Testis (tissue), 3 donors: ENCODE results near the gene HEBP2. TPM values are rescaled to one million over a fixed set of nuclear protein-coding genes. Genes with fewer than 3 reads are reported as not detected.

Experiments used
- DNase-seq: peaks from one replicate; pipeline ENCODE4 v3.0.0-alpha.2; 2019
- H3K27ac ChIP-seq, 2 donors: fragments of 200-600 bp; sonication (generic); one replicate each; pipeline ENCODE4 v1.5.1; 2019
- H3K27me3 ChIP-seq: fragments of 200-600 bp; sonication (generic); one replicate; pipeline ENCODE4 v1.5.1; 2019
- H3K36me3 ChIP-seq: fragments of 200-600 bp; sonication (generic); one replicate; pipeline ENCODE4 v1.5.1; 2017; ENCODE audit warnings: low read depth; ENCODE audit errors: missing control alignments
- H3K4me1 ChIP-seq: fragments of 200-600 bp; sonication (generic); one replicate; pipeline ENCODE4 v1.5.1; 2019
- H3K4me3 ChIP-seq, 2 donors: fragments of 200-600 bp; sonication (generic); one replicate each; pipeline ENCODE4 v1.5.1; 2017 to 2019
- H3K9me3 ChIP-seq: fragments of 200-600 bp; sonication (generic); one replicate; pipeline ENCODE4 v1.5.1; 2017
- POLR2A ChIP-seq: fragments of 450-650 bp; IDR thresholded peaks from one replicate; pipeline ENCODE4 v1.6.1; 2017; ENCODE audit warnings: antibody characterized with exemption, mild to moderate bottlenecking, moderate library complexity
- WGBS, 2 donors: methylation state at CpG; one replicate each; pipeline ENCODE4 v1.1.5; 2018; 5-methylcytosine and 5-hydroxymethylcytosine counted together
- intact Hi-C: fragments of 100-400 bp; cut with DNase I; formaldehyde crosslinking; loops from one replicate; pipeline ENCODE4 v1.15.1; 2023; ENCODE audit warnings: low total_unique reads
- polyA plus RNA-seq: library from polyadenylated mRNA; stranded (reverse); fragments of 350-450 nt; fragmentation: Illumina TruSeq; extraction: RNeasy Lipid Tissue Mini Kit (QIAGEN cat#74804); gene quantifications from one replicate; pipeline ENCODE4 v1.2.3, GENCODE V29; 2014; ENCODE audit warnings: low read depth, low replicate concordance; ENCODE audit not compliant: insufficient read depth
- total RNA-seq, 2 donors: library from RNA; depleted of rRNA; stranded (reverse); fragments of >200 nt; gene quantifications; one replicate each; pipeline ENCODE4 v1.2.3, GENCODE V29; 2016
- TF ChIP-seq, protein P1 (sequence below), 3 experiments: fragments of 450-650 bp in 2 of 3; fragments of 200-600 bp in 1 of 3; sonication (generic) in 1 of 3; IDR thresholded peaks; one replicate each; pipeline ENCODE4 v1.5.1; 2016 to 2019; ENCODE audit warnings: antibody characterized with exemption in 3 of 3, mild to moderate bottlenecking in 2 of 3, moderate library complexity in 1 of 3

The HEBP2 gene
- total and polyA plus RNA-seq, 3 donors from 2014 or later = 11.4 to 16.9 (median 12.8) TPM

DNA sequence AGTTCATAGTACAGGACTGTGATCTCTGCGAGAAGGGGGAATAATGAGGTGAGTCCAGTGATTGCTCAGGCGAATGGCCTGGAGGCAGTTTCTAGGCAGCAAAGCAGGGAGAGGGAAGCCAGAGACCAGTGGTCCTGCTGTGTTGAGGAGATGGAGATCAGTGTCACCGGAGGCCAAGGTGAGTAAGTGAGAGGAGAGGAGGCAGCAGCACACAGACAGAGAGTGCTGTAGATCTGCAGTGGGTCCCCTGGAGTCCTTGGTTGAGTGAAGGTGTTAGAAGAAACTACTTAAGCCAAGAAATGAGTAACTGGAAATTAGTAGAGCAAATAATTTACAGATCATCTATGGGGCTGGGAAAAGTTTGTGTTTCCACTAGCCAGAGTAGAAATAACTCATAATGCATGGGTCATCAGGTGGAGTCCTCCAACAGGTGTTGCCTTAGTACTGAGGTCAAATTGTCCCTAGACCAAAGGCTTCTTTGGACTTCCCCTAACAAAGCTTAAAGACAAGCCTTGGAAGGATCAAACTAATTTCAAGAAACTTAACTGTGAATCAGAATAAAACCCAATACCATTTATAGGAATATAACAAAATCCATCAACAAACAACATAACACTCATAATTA, 13.6 kb downstream of the HEBP2 start:
- intact Hi-C loops = no loop called here
- Histone ChIP-seq H3K4me3 (no peak overlapping the region), H3K9me3 (no peaks in the 10 kb centered on the region), H3K4me1 (no peaks in the 10 kb centered on the region), H3K27ac (no peak overlapping the region), H3K36me3 (no peaks in the 10 kb centered on the region), H3K27me3 (no peaks in the 10 kb centered on the region)
- no peak for TF ChIP-seq POLR2A
- TF ChIP-seq, protein P1, sequence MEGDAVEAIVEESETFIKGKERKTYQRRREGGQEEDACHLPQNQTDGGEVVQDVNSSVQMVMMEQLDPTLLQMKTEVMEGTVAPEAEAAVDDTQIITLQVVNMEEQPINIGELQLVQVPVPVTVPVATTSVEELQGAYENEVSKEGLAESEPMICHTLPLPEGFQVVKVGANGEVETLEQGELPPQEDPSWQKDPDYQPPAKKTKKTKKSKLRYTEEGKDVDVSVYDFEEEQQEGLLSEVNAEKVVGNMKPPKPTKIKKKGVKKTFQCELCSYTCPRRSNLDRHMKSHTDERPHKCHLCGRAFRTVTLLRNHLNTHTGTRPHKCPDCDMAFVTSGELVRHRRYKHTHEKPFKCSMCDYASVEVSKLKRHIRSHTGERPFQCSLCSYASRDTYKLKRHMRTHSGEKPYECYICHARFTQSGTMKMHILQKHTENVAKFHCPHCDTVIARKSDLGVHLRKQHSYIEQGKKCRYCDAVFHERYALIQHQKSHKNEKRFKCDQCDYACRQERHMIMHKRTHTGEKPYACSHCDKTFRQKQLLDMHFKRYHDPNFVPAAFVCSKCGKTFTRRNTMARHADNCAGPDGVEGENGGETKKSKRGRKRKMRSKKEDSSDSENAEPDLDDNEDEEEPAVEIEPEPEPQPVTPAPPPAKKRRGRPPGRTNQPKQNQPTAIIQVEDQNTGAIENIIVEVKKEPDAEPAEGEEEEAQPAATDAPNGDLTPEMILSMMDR (IDR thresholded peaks at IDR 0.05) = no peak
- 93% methylated on average over 3 of the region's 3 CpGs for WGBS, 2 donors
- DNase-seq = no peak

DNA sequence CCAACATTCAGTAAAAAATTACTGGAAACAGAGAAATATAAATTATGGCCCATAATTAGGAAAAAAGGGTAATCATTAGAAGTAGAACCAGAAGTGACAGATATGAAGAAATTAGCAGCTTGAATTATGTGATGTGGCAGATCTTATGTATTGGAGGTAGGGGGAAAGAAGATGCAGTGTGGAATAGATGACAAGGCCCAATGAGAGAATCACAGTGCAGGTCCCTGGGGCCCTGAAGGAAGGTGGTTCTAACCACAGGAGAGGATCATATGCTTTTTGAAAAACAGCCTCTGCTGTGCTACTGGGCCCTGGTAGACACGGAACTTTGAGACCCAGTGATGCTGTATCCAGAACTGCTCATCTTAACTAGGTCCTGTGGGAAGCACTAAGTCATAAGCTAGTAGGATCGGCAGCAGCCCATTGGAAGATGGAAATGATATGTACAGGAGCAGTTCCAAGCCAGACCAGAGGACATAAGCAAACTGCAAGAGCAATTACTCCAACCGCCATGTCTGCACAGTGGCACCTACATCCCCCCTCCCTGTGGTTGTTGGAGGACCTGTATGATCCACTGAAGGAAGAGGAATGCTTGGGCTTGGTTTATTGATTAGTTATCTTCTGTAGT, 14.2 kb downstream of the HEBP2 start:
- Histone ChIP-seq H3K4me3 (no peak overlapping the region), H3K36me3 (no peaks in the 10 kb centered on the region), H3K9me3 (no peaks in the 10 kb centered on the region), H3K27me3 (no peaks in the 10 kb centered on the region), H3K4me1 (no peaks in the 10 kb centered on the region), H3K27ac (no peak overlapping the region)
- DNase-seq = no peak
- TF ChIP-seq, protein P1 (IDR thresholded peaks at IDR 0.05) = no peak
- no peak for TF ChIP-seq POLR2A
- intact Hi-C loops = no loop called here
- WGBS, 2 donors = 93 to 96% methylated on average over 3 of the region's 3 CpGs

DNA sequence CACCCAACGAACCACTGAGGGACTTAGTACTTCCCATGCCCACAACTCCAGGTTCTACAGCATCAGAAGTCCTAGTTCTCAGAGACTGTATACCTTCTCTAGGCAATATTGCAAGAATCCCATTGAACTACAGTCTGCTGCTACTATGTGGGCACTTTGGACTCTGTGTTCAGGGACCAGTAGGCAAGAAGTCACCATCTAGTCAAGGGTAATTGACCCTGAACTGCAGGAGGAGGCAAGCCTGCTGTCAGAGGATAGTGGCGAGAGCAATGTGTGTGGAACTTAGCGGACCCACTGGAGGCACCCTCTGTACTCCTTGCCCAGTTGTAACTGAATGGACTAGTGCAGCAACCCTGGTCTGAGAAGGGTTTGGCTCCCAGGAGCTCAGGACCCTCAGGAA, 15.7 kb downstream of the HEBP2 start:
- intact Hi-C loops = no loop called here
- no peaks in the 10 kb centered on the region for H3K36me3 ChIP-seq
- 91 to 94% methylated on average over 3 of the region's 3 CpGs for WGBS, 2 donors

GRCh38 chr6:138420356-138420755, 16.3 kb downstream of the HEBP2 start:
- Histone ChIP-seq H3K9me3 (no peaks in the 10 kb centered on the region), H3K27me3 (no peaks in the 10 kb centered on the region), H3K36me3 (no peaks in the 10 kb centered on the region), H3K4me3 (no peak overlapping the region), H3K4me1 (no peaks in the 10 kb centered on the region), H3K27ac (no peak overlapping the region)
- no peak for DNase-seq
- 96 to 97% methylated on average over 4 of the region's 4 CpGs for WGBS, 2 donors
- intact Hi-C loops = no loop called here
- no peak for TF ChIP-seq POLR2A
- TF ChIP-seq, protein P1 (IDR thresholded peaks at IDR 0.05) = no peak

More for the DNA sequence above, 15.7 kb downstream of the HEBP2 start:
- TF ChIP-seq, protein P1 (IDR thresholded peaks at IDR 0.05) = no peak
- TF ChIP-seq POLR2A = no peak
- H3K27ac ChIP-seq = no peak overlapping the region
- no peak overlapping the region for H3K4me3 ChIP-seq
- no peaks in the 10 kb centered on the region for H3K27me3 ChIP-seq
- no peaks in the 10 kb centered on the region for H3K9me3 ChIP-seq
- no peak for DNase-seq
- no peaks in the 10 kb centered on the region for H3K4me1 ChIP-seq

GRCh38 chr6:138421089-138421488, 17.1 kb downstream of the HEBP2 start:
- intact Hi-C loops = no loop called here
- 75 to 88% methylated on average over 6 of the region's 6 CpGs for WGBS, 2 donors
- no peak overlapping the region for H3K27ac ChIP-seq
- H3K9me3 ChIP-seq = no peaks in the 10 kb centered on the region
- H3K4me1 ChIP-seq = no peaks in the 10 kb centered on the region
- DNase-seq = no peak
- no peaks in the 10 kb centered on the region for H3K36me3 ChIP-seq
- no peaks in the 10 kb centered on the region for H3K27me3 ChIP-seq
- TF ChIP-seq POLR2A = no peak
- TF ChIP-seq, protein P1 (IDR thresholded peaks at IDR 0.05) = no peak
- no peak overlapping the region for H3K4me3 ChIP-seq
